Activated CD8-positive, alpha-beta memory T cell treated with anti-CD3 and anti-CD28 coated beads for 1 hour (primary cell): ENCODE measurements around the gene PPDPF.
A peak's percentile ranks its signal among the peaks of the same experiment; 100 is the strongest.

Experiments used
- DNase-seq, 2 donors: peaks; one replicate each; pipeline ENCODE4 v3.0.0-alpha.2; 2020; ENCODE audit warnings: low read depth in 1 of 2; ENCODE audit errors: extremely low read depth in 1 of 2

Gene PPDPF

GRCh38 chr20:63519668-63520503 lies 679 bp upstream of the PPDPF start:
- peak; percentile 32 to 57 for DNase-seq

- peak in 1 of 2 donors; percentile 53 for DNase-seq
Measured at GRCh38 chr20:63520934-63521601, 503 bp downstream of the PPDPF start.

- no peak for DNase-seq
Measured at GRCh38 chr20:63521602-63522001, 1.0 kb downstream of the PPDPF start.

GRCh38 chr20:63522091-63522868 lies 1.7 kb downstream of the PPDPF start:
- no peak for DNase-seq

GRCh38 chr20:63522981-63523611 lies 2.5 kb downstream of the PPDPF start:
- no peak for DNase-seq

GRCh38 chr20:63525185-63525584 lies 4.6 kb downstream of the PPDPF start:
- DNase-seq: no peak

- no peak for DNase-seq
Measured at GRCh38 chr20:63525971-63526370, 5.4 kb downstream of the PPDPF start.

GRCh38 chr20:63527184-63527583 lies 6.6 kb downstream of the PPDPF start:
- DNase-seq: no peak

GRCh38 chr20:63529180-63529860 lies 8.8 kb downstream of the PPDPF start:
- no peak for DNase-seq

- DNase-seq: no peak
Measured at GRCh38 chr20:63529861-63530787, 9.6 kb downstream of the PPDPF start.

- DNase-seq: no peak
Measured at GRCh38 chr20:63530788-63531160, 10.2 kb downstream of the PPDPF start.

- DNase-seq: no peak
Measured at GRCh38 chr20:63531686-63532448, 11.3 kb downstream of the PPDPF start.

GRCh38 chr20:63532449-63532971 lies 11.9 kb downstream of the PPDPF start:
- DNase-seq: no peak

- no peak for DNase-seq
Measured at GRCh38 chr20:63533388-63533787, 12.8 kb downstream of the PPDPF start.

- no peak for DNase-seq
Measured at GRCh38 chr20:63533871-63534393, 13.4 kb downstream of the PPDPF start.

GRCh38 chr20:63534427-63534830 lies 13.9 kb downstream of the PPDPF start:
- DNase-seq: no peak

GRCh38 chr20:63534831-63535651 lies 14.5 kb downstream of the PPDPF start:
- DNase-seq: no peak
